Activated CD4-positive, alpha-beta memory T cell treated with anti-CD3 and anti-CD28 coated beads for 36 hours (primary cell): ENCODE results near the gene TMEM225. TPM values are rescaled to one million over a fixed set of nuclear protein-coding genes. Genes with fewer than 3 reads are reported as not detected.
"Not testable (repeated sequence)": the region's sequence is repeated elsewhere in the genome, so short reads cannot be mapped to it uniquely, and the experiment has no call there.

ENCODE experiments used
- CTCF ChIA-PET: fragments of 350-600 bp; sonication (Branson Sonifier 250); formaldehyde crosslinking; loops from one replicate; lab custom pipeline; 2021; ENCODE audit warnings: antibody characterized with exemption, inconsistent platforms; lab: Charles Lee
- POLR2A ChIA-PET: fragments of 350-600 bp; sonication (Branson Sonifier 250); formaldehyde crosslinking; loops from one replicate; lab custom pipeline; 2021; ENCODE audit warnings: antibody characterized with exemption; lab: Charles Lee
- DNase-seq: peaks from one replicate; pipeline ENCODE4 v3.0.0-alpha.2; 2020
- H3K27ac Mint-ChIP-seq: one replicate; pipeline ENCODE4 v1.8.0; 2021; ENCODE audit warnings: mixed read lengths
- H3K27me3 Mint-ChIP-seq: one replicate; pipeline ENCODE4 v1.8.0; 2021; ENCODE audit warnings: mixed read lengths
- H3K36me3 Mint-ChIP-seq: one replicate; pipeline ENCODE4 v1.8.0; 2021; ENCODE audit warnings: mixed read lengths
- H3K4me1 Mint-ChIP-seq: one replicate; pipeline ENCODE4 v1.8.0; 2021; ENCODE audit warnings: low read depth, mixed read lengths
- H3K4me3 Mint-ChIP-seq: one replicate; pipeline ENCODE4 v1.8.0; 2021; ENCODE audit warnings: mild to moderate bottlenecking, mixed read lengths
- H3K9me3 Mint-ChIP-seq: one replicate; pipeline ENCODE4 v1.8.0; 2021; ENCODE audit warnings: mixed read lengths
- intact Hi-C: fragments of 100-400 bp; cut with micrococcal nuclease; formaldehyde crosslinking; loops from one replicate; pipeline ENCODE4 v1.15.1; 2023
- total RNA-seq, 2 experiments: library from RNA; stranded (reverse); gene quantifications; one replicate each; pipeline ENCODE4 v1.2.3, GENCODE V29; 2021

The TMEM225 gene, protein sequence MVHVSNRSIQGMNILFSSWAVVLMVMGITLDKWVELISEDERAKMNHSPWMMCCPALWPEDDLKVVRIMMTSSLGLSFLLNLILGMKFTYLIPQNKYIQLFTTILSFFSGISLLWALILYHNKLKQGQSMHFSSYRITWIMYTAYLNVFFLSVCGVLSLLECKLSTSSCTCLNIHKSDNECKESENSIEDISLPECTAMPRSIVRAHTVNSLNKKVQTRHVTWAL
- not detected for total RNA-seq

DNA sequence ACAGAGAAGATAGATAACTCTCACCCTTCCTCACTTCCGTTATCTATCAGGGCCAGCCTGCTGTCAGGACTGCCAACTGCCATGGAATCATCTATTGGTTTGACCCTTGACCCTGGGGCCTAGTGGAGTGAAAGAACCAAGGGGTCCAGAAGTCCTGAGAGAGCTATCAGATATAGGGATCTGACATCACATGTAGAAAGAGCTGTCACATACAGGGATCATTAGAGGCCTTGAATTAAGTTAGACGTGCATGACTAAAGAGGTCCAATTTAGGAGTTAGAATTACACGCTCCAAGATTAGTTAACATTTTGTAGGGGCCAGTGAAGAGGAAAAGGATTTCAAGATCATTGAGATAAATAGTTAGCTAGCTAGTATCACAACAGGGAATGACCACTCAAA lies at the start of gene TMEM225:
TSS of gene TMEM225 (minus strand) at position 101 of the 400 bp plus-strand sequence. CDS start 245 bp downstream, outside the sequence.
- H3K4me3 Mint-ChIP-seq = no peak within 1 kb of the TSS
- no peak for DNase-seq
- POLR2A ChIA-PET = no interaction called here
- CTCF ChIA-PET = no interaction called here
- H3K4me1 Mint-ChIP-seq = no peaks in the 10 kb centered on the region
- no peak within 1 kb of the TSS for H3K27ac Mint-ChIP-seq
- no peaks in the 10 kb centered on the region for H3K27me3 Mint-ChIP-seq
- no peaks in the 10 kb centered on the region for H3K9me3 Mint-ChIP-seq
- H3K36me3 Mint-ChIP-seq = no peaks in the 10 kb centered on the region
- intact Hi-C loops = no loop called here

DNA sequence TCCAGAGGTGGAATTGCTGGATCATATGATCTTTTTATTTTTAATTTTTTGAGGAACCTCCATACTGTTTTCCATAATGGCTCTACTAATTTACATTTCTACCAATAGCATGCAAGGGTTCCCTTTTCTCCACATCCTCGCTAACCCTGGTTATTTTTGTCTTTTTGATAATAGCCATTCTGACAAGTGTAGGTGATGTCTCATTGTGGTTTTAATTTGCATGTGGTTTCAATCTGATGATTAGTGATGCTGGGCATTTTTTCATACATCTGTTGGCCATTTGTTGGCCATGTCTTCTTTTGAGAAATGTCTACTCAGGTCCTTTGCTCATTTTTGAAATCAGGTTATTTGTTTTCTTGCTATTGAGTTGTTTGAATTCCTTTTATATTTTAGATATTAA lies 38.6 kb upstream of the TMEM225 start:
- ChIA-PET POLR2A (no interaction called here), CTCF (no interaction called here)
- Mint-ChIP-seq H3K27ac (no peak overlapping the region), H3K4me3 (no peak overlapping the region), H3K36me3 (no peaks in the 10 kb centered on the region), H3K9me3 (no peaks in the 10 kb centered on the region), H3K4me1 (no peaks in the 10 kb centered on the region), H3K27me3 (peaks cover 1% of the 10 kb centered on the region)
- no peak for DNase-seq
- intact Hi-C loops = no loop called here

GRCh38 chr11:123920943-123921342 lies 35.5 kb upstream of the TMEM225 start:
- no peaks in the 10 kb centered on the region for H3K9me3 Mint-ChIP-seq
- intact Hi-C loops = no loop called here
- no peak for DNase-seq
- H3K4me3 Mint-ChIP-seq = no peak overlapping the region
- no peaks in the 10 kb centered on the region for H3K4me1 Mint-ChIP-seq
- POLR2A ChIA-PET = no interaction called here
- peaks cover 1% of the 10 kb centered on the region for H3K27me3 Mint-ChIP-seq
- H3K27ac Mint-ChIP-seq = no peak overlapping the region
- no peaks in the 10 kb centered on the region for H3K36me3 Mint-ChIP-seq
- CTCF ChIA-PET = no interaction called here

GRCh38 chr11:123905826-123906225 lies 20.4 kb upstream of the TMEM225 start:
- ChIA-PET POLR2A (no interaction called here), CTCF (no interaction called here)
- H3K9me3 Mint-ChIP-seq = no peaks in the 10 kb centered on the region
- intact Hi-C loops = no loop called here
- H3K36me3 Mint-ChIP-seq = no peaks in the 10 kb centered on the region
- H3K27me3 Mint-ChIP-seq = peaks cover 3% of the 10 kb centered on the region
- DNase-seq = no peak
- no peaks in the 10 kb centered on the region for H3K4me1 Mint-ChIP-seq
- H3K4me3 Mint-ChIP-seq = no peak overlapping the region
- no peak overlapping the region for H3K27ac Mint-ChIP-seq

- ChIA-PET CTCF (no interaction called here), POLR2A (no interaction called here)
- Mint-ChIP-seq H3K27me3 (peaks cover 3% of the 10 kb centered on the region), H3K4me3 (no peak overlapping the region), H3K36me3 (no peaks in the 10 kb centered on the region), H3K4me1 (no peaks in the 10 kb centered on the region), H3K27ac (no peak overlapping the region), H3K9me3 (no peaks in the 10 kb centered on the region)
- intact Hi-C loops = no loop called here
- DNase-seq = no peak
These were observed 19.5 kb upstream of the TMEM225 start for GRCh38 chr11:123904932-123905331.

DNA sequence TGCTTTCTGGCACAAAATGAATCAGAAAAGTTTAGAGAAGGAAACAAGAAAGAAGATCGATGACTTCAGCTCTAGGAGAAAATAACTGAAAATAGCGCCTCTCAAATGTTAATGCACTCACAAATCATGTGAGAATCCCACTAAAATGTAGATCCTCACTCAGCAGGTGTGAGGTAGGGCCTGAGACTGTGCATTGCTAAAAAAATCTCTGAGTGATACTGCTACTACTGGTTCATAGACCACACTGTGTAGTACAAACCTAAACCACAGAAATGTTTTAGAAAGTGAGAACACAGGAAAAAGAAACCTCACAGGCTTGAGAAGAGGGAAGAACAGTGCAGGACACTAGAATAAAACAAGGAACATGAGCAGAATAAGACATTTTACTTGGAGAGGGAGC lies 18.5 kb upstream of the TMEM225 start:
- ChIA-PET CTCF (no interaction called here), POLR2A (no interaction called here)
- Mint-ChIP-seq H3K4me3 (no peak overlapping the region), H3K27ac (no peak overlapping the region), H3K27me3 (peaks cover 3% of the 10 kb centered on the region), H3K4me1 (no peaks in the 10 kb centered on the region), H3K36me3 (no peaks in the 10 kb centered on the region), H3K9me3 (no peaks in the 10 kb centered on the region)
- DNase-seq = no peak
- intact Hi-C loops = no loop called here

DNA sequence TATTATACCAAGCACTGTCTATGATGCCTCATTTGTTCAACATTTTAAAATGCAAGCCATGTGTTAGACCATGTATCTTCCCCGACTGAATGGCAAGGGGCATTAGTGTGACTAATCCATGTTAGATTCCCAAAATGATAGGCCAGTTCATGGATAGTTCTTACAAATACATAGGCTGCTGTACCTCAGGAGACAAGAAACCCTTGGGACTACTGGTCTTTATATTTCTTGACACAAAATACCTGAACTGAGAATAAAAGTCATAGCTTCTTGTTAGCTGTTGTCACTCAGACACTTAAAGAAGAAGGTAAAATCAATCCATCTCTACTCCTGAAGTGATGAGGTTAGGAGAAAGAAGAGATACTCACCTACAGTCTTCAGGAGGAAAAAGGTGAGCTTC lies 16.4 kb upstream of the TMEM225 start, which contains the start of gene OR8D4:
TSS of gene OR8D4 (plus strand) at position 301 of the 400 bp plus-strand sequence. CDS start 4,265 bp downstream, outside the sequence.
- ChIA-PET CTCF (no interaction called here), POLR2A (no interaction called here)
- intact Hi-C loops = no loop called here
- H3K4me1 Mint-ChIP-seq = no peaks in the 10 kb centered on the region
- no peak within 1 kb of the TSS for H3K27ac Mint-ChIP-seq
- no peak within 1 kb of the TSS for H3K4me3 Mint-ChIP-seq
- H3K36me3 Mint-ChIP-seq = no peaks in the 10 kb centered on the region
- H3K9me3 Mint-ChIP-seq = no peaks in the 10 kb centered on the region
- H3K27me3 Mint-ChIP-seq = peaks cover 3% of the 10 kb centered on the region
- DNase-seq = no peak

GRCh38 chr11:123899792-123900191 lies 14.3 kb upstream of the TMEM225 start:
- intact Hi-C loops = no loop called here
- no peak for DNase-seq
- no peak overlapping the region for H3K27ac Mint-ChIP-seq
- CTCF ChIA-PET = interaction anchor here (0.5 kb wide), 1 partner anchor 99 kb away, joined by 4 read pairs; no protein-coding TSS in a partner anchor
- no peak overlapping the region for H3K4me3 Mint-ChIP-seq
- POLR2A ChIA-PET = interaction anchor here (0.6 kb wide), 1 partner anchor 315 kb away, joined by 4 read pairs; no protein-coding TSS in a partner anchor
- no peaks in the 10 kb centered on the region for H3K4me1 Mint-ChIP-seq
- H3K9me3 Mint-ChIP-seq = no peaks in the 10 kb centered on the region
- peaks cover 5% of the 10 kb centered on the region for H3K27me3 Mint-ChIP-seq
- no peaks in the 10 kb centered on the region for H3K36me3 Mint-ChIP-seq

GRCh38 chr11:123892031-123892430 lies 6.6 kb upstream of the TMEM225 start:
- Mint-ChIP-seq H3K27me3 (peaks cover 2% of the 10 kb centered on the region), H3K4me1 (no peaks in the 10 kb centered on the region), H3K36me3 (no peaks in the 10 kb centered on the region), H3K27ac (no peak overlapping the region), H3K4me3 (no peak overlapping the region), H3K9me3 (no peaks in the 10 kb centered on the region)
- POLR2A ChIA-PET = no interaction called here
- intact Hi-C loops = no loop called here
- CTCF ChIA-PET = no interaction called here
- no peak for DNase-seq

GRCh38 chr11:123880912-123881311 lies 4.6 kb downstream of the TMEM225 start:
- Mint-ChIP-seq H3K27ac (no peak overlapping the region), H3K9me3 (no peaks in the 10 kb centered on the region), H3K36me3 (no peaks in the 10 kb centered on the region)

DNA sequence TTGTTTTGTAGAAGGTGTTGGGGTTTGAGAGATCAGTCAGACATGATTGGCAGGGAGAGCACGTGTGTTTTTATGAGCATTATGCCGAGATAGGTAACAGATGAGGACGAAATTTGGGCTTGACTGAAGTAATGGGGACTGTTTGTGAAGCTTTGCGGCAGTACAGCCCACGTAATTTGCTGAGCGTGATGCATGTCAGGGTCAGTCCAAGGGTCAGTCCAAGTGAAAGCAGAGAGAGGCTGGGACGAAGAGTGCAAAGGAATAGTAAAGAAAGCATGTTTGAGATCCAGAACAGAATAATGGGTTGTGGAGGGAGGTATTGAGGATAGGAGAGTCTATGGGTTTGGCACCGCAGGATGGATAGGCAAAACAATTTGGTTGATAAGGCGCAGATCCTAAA lies 17.7 kb downstream of the TMEM225 start:
- H3K27ac Mint-ChIP-seq, CTCF ChIA-PET, H3K4me1 Mint-ChIP-seq, H3K4me3 Mint-ChIP-seq, H3K9me3 Mint-ChIP-seq, intact Hi-C loops, H3K36me3 Mint-ChIP-seq, POLR2A ChIA-PET, DNase-seq, H3K27me3 Mint-ChIP-seq: not testable (repeated sequence)

More at GRCh38 chr11:123880912-123881311, 4.6 kb downstream of the TMEM225 start:
- no peak for DNase-seq
- ChIA-PET POLR2A (no interaction called here), CTCF (no interaction called here)
- H3K27me3 Mint-ChIP-seq = no peaks in the 10 kb centered on the region
- no peaks in the 10 kb centered on the region for H3K4me1 Mint-ChIP-seq
- H3K4me3 Mint-ChIP-seq = no peak overlapping the region
- intact Hi-C loops = no loop called here

DNA sequence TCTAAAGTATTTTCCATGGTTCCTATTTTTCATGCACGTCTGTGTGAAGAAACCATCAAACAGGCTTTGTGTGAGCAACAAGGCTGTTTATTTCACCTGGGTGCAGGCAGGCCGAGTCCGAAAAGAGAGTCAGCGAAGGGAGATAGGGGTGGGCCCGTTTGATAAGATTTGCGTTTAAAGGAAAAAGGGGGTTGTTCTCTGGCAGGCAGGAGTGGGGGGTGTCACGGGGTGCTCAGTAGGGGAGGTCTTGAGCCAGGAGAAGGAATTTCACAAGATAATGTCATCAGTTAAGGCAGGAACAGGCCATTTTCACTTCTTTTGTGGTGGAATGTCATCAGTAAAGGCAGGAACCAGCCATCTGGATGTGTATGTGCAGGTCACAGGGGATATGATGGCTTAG lies 20.2 kb downstream of the TMEM225 start:
- not testable (repeated sequence) for H3K36me3 Mint-ChIP-seq, H3K27ac Mint-ChIP-seq

DNA sequence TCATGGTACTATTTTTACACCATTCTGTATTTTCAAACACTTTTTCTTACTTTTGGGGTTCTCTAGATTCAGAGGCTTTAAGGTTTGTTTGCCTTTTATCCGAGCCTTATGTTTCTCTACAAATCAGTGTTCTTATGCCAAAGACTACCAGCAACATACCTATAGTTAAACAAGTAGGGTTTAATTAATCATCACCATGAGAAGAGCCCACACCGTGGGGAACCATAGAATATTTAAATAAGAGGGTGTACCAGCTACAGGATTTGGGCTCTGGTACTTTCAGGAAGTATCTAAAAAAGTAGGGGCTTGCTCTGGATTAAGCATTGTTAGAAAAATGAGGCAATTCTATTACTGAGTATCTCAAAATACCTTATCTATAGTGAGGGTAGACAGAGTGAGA lies 25.7 kb downstream of the TMEM225 start:
- no peak for DNase-seq
- Mint-ChIP-seq H3K36me3 (no peaks in the 10 kb centered on the region), H3K27ac (no peak overlapping the region), H3K4me1 (no peaks in the 10 kb centered on the region), H3K9me3 (no peaks in the 10 kb centered on the region), H3K27me3 (no peaks in the 10 kb centered on the region), H3K4me3 (no peak overlapping the region)
- CTCF ChIA-PET = no interaction called here
- intact Hi-C loops = no loop called here
- POLR2A ChIA-PET = no interaction called here

More for the DNA sequence above, 20.2 kb downstream of the TMEM225 start:
- POLR2A ChIA-PET, H3K4me1 Mint-ChIP-seq, CTCF ChIA-PET, H3K9me3 Mint-ChIP-seq, H3K4me3 Mint-ChIP-seq, intact Hi-C loops, DNase-seq, H3K27me3 Mint-ChIP-seq: not testable (repeated sequence)
